Transverse colon (tissue), 4 donors: Measurements from ENCODE around the gene MAGI2. TPM values are rescaled to one million over a fixed set of nuclear protein-coding genes. Genes with fewer than 3 reads are reported as not detected.

Source experiments
- DNase-seq: peaks from one replicate; pipeline ENCODE4 v3.0.0-alpha.2; 2019
- H3K27ac ChIP-seq, 4 donors: fragments of 200-600 bp; sonication (generic); 2 replicates each; pipeline ENCODE4 v1.5.1; 2016 to 2018; ENCODE audit warnings: inconsistent platforms in 4 of 4
- H3K27me3 ChIP-seq: fragments of 200-600 bp; sonication (generic); 2 replicates; pipeline ENCODE4 v1.5.1; 2017; ENCODE audit warnings: inconsistent platforms
- H3K36me3 ChIP-seq, 4 donors: fragments of 200-600 bp; sonication (generic); 2 replicates each; pipeline ENCODE4 v1.5.1; 2017 to 2019; ENCODE audit warnings: inconsistent platforms in 4 of 4
- H3K4me1 ChIP-seq, 4 donors: fragments of 200-600 bp; sonication (generic); 2 replicates each; pipeline ENCODE4 v1.5.1; 2017 to 2020; ENCODE audit warnings: inconsistent platforms in 4 of 4
- H3K4me3 ChIP-seq, 4 donors: fragments of 200-600 bp; sonication (generic); 1 replicate in 1 of 4; 2 replicates in 3 of 4; pipeline versions ENCODE4 v1.5.1 to v1.6.1; 2017 to 2019; ENCODE audit warnings: inconsistent platforms in 4 of 4
- H3K9me3 ChIP-seq, 2 donors: fragments of 200-600 bp; sonication (generic); 2 replicates each; pipeline ENCODE4 v1.5.1; 2017 to 2019; ENCODE audit warnings: inconsistent platforms in 2 of 2
- CTCF ChIP-seq, 5 experiments: fragments of 200-600 bp in 3 of 5; fragments of 450-650 bp in 2 of 5; sonication (generic) in 3 of 5; IDR thresholded peaks; 1 replicate in 2 of 5; 2 replicates in 3 of 5; pipeline ENCODE4 v1.5.1; 2016 to 2017; ENCODE audit warnings: antibody characterized with exemption in 5 of 5, inconsistent platforms in 3 of 5, mild to moderate bottlenecking in 2 of 5, moderate library complexity in 1 of 5
- EP300 ChIP-seq: sonication (generic); formaldehyde crosslinking; IDR thresholded peaks from one replicate; pipeline ENCODE4 v1.6.1; 2017; ENCODE audit warnings: antibody characterized with exemption, low read depth
- POLR2A ChIP-seq: fragments of 450-650 bp; IDR thresholded peaks from one replicate; pipeline ENCODE4 v1.6.1; 2016; ENCODE audit warnings: antibody characterized with exemption, mild to moderate bottlenecking, moderate library complexity
- POLR2AphosphoS5 ChIP-seq, 3 donors: sonication (generic); formaldehyde crosslinking; IDR thresholded peaks; one replicate each; pipeline ENCODE4 v1.6.1; 2016; ENCODE audit warnings: antibody characterized with exemption in 3 of 3
- WGBS, 2 donors: methylation state at CpG; one replicate each; pipeline ENCODE4 v1.1.5; 2018; ENCODE audit warnings: low coverage in 1 of 2; 5-methylcytosine and 5-hydroxymethylcytosine counted together
- in situ Hi-C, 4 donors: fragments of 200-750 bp; cut with MboI; loops; one replicate each; pipeline versions ENCODE4 v1.15.0 to v1.15.1; 2017; ENCODE audit warnings: low sequenced_read_pairs in 3 of 4, low pct_ligation_motif_present in 1 of 4, low pct_unique_long_range_greater_than_20kb in 1 of 4
- intact Hi-C: fragments of 100-400 bp; cut with DNase I; formaldehyde crosslinking; loops from one replicate; pipeline ENCODE4 v1.15.1; 2023; ENCODE audit warnings: low total_unique reads
- total RNA-seq, 4 donors: library from RNA; depleted of rRNA; stranded (reverse); fragments of >200 nt; gene quantifications; one replicate each; pipeline ENCODE4 v1.1.0, GENCODE V29; 2016

MAGI2 gene
- total RNA-seq, 4 donors from 2014 or later: 1.6 to 9.7 (median 4.1) TPM

DNA sequence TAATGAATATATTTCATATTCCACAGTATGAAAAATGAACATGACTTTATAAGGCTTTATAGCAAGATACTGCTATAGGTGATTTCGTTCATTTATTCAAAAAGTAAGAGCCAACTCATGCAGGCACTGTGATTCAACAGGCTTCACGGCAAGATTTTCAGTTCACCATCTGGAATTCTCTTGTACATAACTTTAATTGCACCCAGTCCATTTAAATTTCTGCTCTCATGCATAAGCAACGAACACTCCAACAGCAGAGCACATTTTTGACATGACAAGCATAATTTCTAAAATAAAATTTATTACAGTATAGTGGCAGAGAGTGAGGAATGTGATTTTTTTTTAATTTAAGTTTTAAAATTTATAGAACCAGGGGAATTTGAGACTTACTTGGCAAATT, 1218.8 kb downstream of the MAGI2 start:
- no peak for TF ChIP-seq POLR2AphosphoS5 (IDR thresholded peaks at IDR 0.05)
- no peak for TF ChIP-seq CTCF (IDR thresholded peaks at IDR 0.05)
- TF ChIP-seq EP300: no peak
- no peak for TF ChIP-seq POLR2A
- no peaks in the 10 kb centered on the region for H3K27me3 ChIP-seq
- WGBS, 2 donors: 63 to 73% methylated on average over 2 to 3 of the region's 3 CpGs
- DNase-seq: no peak
- intact Hi-C loops: no loop called here
- in situ Hi-C loops: no loop called here
- H3K27ac ChIP-seq: no peak overlapping the region
- no peak overlapping the region for H3K4me3 ChIP-seq
- no peaks in the 10 kb centered on the region for H3K4me1 ChIP-seq
- H3K36me3 ChIP-seq: no peaks in the 10 kb centered on the region
- H3K9me3 ChIP-seq: no peaks in the 10 kb centered on the region

- in situ Hi-C loops (no loop called here), intact Hi-C loops (no loop called here)
- WGBS, 2 donors: 88 to 100% methylated on average over 1 of the region's 1 CpG
- H3K27ac ChIP-seq: no peak overlapping the region
- no peak overlapping the region for H3K4me3 ChIP-seq
- TF ChIP-seq CTCF (IDR thresholded peaks at IDR 0.05) (no peak), EP300 (no peak)
- no peaks in the 10 kb centered on the region for H3K4me1 ChIP-seq
- H3K27me3 ChIP-seq: no peaks in the 10 kb centered on the region
- no peak for DNase-seq
- no peaks in the 10 kb centered on the region for H3K9me3 ChIP-seq
- no peaks in the 10 kb centered on the region for H3K36me3 ChIP-seq
These were observed 1220.7 kb downstream of the MAGI2 start for GRCh38 chr7:78232806-78233205.

DNA sequence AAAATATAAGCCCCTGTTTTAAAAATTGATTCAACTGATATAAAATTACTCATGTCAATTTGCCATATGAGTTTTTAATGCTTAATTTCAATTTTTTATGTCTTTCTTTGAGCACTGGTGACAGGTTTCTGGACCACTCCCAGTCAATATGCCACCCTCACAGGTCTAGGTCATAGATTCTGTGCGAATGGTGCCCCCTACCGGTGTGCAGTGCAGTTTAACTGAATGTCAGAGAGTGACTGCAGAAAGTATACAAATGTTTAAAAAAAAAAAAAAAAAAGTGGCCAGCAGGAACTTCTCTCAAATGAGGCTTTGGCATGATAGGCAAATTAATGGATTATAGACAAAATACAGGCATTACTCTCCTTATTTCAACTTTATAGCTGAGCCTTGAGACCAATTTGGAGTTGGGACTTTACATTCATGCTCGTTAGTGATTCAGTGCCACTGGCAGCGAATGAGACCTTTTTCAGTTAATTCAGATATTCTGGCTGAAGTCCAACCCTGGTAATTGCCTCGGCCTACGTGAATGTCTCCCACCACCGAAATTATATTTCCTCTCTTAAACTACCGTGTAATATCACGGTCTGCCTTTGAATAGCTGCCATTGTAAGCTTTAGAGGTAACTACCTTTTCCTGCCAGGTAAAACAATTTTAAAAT, 1227.3 kb downstream of the MAGI2 start:
- H3K4me3 ChIP-seq: no peak overlapping the region
- peak; percentile 16 to 43 (median 29) for TF ChIP-seq CTCF (IDR thresholded peaks at IDR 0.05)
- TF ChIP-seq POLR2AphosphoS5 (IDR thresholded peaks at IDR 0.05): no peak
- in situ Hi-C loops (no loop called here), intact Hi-C loops (no loop called here)
- H3K4me1 ChIP-seq: peaks cover 0 to 7% (median 0%) of the 10 kb centered on the region in 4 donors
- H3K27ac ChIP-seq: no peak overlapping the region
- peak; percentile 51 for DNase-seq
- WGBS, 2 donors: 37 to 38% methylated on average over 6 to 9 of the region's 9 CpGs
- no peaks in the 10 kb centered on the region for H3K27me3 ChIP-seq
- no peaks in the 10 kb centered on the region for H3K9me3 ChIP-seq
- no peaks in the 10 kb centered on the region for H3K36me3 ChIP-seq

DNA sequence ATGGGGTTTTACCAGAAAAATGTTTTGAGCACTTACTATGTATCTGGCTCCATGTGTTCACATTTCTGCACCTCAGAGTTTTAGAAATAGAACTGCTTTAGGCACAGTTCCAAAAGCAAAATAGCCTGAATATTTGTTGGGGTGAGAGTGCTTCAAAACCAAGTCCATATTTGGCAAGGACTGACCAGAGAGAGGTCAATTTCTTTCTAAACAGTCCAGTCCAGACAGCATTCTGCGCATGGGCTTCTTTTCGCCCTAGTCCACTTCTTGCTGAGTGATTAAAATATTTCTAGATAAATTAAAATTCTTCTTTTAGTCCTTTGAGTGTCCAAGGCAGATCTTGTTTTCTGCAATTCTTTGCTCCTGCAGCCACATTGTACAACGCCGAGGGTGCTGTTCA, 1227.9 kb downstream of the MAGI2 start:
- 60 to 78% methylated on average over 4 of the region's 4 CpGs for WGBS, 2 donors
- Histone ChIP-seq H3K36me3 (no peaks in the 10 kb centered on the region), H3K4me3 (no peak overlapping the region), H3K27ac (no peak overlapping the region), H3K4me1 (peaks cover 0 to 10% (median 0%) of the 10 kb centered on the region in 4 donors), H3K27me3 (no peaks in the 10 kb centered on the region), H3K9me3 (no peaks in the 10 kb centered on the region)
- no peak for DNase-seq
- TF ChIP-seq EP300 (no peak), POLR2AphosphoS5 (IDR thresholded peaks at IDR 0.05) (no peak)
- intact Hi-C loops: no loop called here
- in situ Hi-C loops: no loop called here

GRCh38 chr7:78224923-78225322, 1228.5 kb downstream of the MAGI2 start:
- 80 to 94% methylated on average over 2 to 4 of the region's 4 CpGs for WGBS, 2 donors
- intact Hi-C loops: no loop called here
- H3K36me3 ChIP-seq: no peaks in the 10 kb centered on the region
- peaks cover 0 to 10% (median 0%) of the 10 kb centered on the region in 4 donors for H3K4me1 ChIP-seq
- H3K9me3 ChIP-seq: no peaks in the 10 kb centered on the region
- TF ChIP-seq POLR2A (no peak), EP300 (no peak), POLR2AphosphoS5 (IDR thresholded peaks at IDR 0.05) (no peak), CTCF (IDR thresholded peaks at IDR 0.05) (no peak)
- no peak for DNase-seq
- H3K27ac ChIP-seq: no peak overlapping the region
- no peaks in the 10 kb centered on the region for H3K27me3 ChIP-seq
- in situ Hi-C loops: no loop called here
- no peak overlapping the region for H3K4me3 ChIP-seq
